Fibroblast of skin of right biceps (primary cell): ENCODE data around the gene C14orf180.
"Not testable (repeated sequence)": the region's sequence is repeated elsewhere in the genome, so short reads cannot be mapped to it uniquely, and the experiment has no call there.

ENCODE experiments used
- DNase-seq: peaks from one replicate; pipeline ENCODE4 v3.0.0-alpha.2; 2013

C14orf180 gene

DNA sequence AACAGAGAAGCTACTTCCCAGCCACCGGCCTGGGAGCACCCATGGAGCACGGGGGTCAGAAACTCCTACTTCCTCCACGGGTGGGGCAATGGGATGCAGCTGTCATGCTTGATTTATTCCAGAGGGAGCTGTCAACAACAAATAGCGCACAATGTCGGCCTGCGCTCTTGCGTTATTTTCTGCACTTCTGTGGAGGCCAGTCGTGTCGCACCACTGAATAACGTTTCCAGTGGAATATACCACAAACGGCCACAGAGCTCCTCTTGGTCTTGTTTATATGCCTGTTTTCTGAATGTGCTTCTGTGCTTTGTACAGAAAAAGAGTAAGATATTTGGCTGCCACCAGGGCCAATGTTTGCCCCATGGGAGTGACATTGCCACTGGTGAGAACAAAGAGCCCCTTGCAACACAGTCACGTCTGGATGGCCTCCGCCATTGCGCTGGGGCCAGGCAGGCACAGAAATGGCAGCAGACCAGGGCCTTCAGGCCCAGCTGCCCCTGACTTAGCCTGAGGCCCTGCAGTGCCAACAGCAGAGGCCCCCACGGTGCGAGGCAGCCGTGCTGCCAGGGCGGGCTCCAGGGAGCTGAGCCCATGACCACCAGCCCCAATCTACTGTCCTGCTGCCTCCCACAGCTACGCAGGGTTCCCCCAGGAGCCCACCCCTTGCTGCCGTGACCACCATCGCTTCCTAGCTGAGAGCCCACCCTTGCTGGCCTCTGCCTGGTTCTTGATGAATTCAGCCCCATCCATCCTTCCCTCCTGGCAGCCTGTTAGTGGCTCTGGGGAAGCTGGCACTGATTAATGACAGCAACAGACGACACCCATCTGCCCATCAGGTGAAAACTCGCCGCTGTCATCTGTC lies 53.9 kb downstream of the C14orf180 start:
- no peak for DNase-seq

DNA sequence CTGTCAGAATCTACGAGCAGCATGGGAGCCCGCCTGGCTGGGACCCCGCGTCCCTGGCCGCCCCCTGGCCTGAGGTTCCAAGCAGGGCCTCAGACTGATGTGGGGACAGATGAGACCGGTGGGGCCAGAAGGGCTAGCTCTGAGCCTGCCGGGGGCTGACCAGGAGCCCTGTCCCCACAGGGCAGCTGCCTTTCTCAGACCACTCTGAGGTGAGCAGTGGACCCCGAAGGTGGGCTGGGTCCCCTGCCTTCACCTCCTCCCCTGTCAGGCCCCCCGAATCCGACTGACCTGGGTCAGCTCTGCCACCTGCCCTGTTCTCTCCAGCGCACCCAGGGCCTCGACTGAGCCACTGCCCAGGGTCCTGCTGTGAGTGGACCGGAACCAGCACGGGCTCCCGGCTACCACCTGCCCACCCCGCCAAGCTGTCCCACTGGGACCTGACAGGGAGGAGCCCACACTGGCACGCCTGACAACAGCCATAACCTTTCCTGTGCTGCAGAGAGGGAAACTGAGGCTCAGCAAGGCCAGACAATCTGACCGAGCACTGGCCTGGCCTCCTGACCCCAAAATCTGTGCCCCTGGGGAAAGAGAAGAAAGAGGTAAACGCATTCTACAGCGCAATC lies 54.7 kb downstream of the C14orf180 start:
- DNase-seq = no peak

DNA sequence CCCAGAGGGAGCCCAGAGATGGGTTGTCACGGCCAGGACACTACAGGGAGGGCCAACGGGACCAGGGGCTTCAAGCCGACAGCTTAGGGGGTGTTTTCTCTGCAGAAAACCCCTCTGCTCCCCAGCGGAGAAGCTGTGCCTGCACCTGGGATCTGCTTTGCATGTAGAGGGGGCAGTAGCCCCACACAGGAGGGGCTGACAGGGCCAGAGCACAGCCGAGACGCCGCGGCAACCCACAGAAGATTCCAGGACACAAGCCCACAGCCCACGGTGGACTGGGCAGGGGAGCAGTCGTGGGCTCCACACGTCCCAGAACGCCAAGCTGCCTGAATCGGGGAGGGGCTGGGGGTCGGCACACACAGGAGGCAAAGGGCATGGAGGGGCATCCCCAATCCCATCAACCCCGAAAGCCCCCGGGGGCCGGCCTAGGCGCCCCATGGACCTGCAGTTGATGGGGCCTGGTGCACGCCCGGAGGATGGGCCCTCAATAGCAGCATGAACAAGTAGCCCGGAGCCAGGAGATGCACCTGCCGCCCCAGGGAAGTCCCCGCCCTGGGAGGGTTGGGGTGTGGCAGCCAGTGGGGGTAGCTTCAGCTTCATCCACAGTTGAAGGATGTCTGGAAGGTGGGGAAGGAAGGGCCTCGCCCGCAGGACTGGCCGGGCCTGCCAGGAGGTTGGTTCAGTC lies 55.5 kb downstream of the C14orf180 start:
- DNase-seq = no peak

DNA sequence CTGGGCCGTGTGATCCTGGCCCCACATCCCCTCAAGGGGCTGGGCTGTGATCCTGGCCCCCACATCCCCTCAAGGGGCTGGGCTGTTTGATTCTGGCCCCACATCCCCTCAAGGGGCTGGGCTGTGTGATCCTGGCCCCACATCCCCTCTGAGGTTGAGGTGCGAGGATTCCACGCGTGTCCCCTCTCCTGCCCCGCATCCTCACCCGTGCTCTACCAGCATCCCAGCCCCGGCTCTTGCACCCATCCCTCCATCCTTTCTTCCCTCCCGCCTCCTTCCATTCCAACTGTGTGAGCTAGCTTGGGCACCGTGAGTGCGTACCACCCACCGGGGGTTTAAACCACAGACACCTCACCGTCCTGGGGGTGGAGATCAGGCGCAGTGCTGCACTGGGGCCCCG lies 56.2 kb downstream of the C14orf180 start:
- DNase-seq = no peak

DNA sequence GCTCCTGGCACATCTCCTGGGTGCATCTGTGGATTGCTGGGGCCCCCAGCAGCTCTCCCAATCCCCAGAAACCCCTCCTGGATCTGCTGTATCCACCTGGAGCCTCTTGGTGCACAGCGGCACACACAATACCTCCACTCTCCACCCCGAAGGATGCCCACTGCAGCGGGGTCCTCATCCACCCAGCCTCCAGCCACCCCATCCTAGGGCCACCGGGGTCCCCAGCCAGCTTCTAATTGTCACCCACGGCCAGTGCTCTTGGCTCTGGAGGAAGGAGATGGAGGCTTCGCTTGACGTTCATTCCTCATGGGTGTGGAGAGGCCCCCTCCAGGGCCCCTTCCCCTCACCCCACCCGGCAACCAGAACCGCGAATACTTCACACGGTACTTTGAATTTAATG lies 56.6 kb downstream of the C14orf180 start:
- no peak for DNase-seq

DNA sequence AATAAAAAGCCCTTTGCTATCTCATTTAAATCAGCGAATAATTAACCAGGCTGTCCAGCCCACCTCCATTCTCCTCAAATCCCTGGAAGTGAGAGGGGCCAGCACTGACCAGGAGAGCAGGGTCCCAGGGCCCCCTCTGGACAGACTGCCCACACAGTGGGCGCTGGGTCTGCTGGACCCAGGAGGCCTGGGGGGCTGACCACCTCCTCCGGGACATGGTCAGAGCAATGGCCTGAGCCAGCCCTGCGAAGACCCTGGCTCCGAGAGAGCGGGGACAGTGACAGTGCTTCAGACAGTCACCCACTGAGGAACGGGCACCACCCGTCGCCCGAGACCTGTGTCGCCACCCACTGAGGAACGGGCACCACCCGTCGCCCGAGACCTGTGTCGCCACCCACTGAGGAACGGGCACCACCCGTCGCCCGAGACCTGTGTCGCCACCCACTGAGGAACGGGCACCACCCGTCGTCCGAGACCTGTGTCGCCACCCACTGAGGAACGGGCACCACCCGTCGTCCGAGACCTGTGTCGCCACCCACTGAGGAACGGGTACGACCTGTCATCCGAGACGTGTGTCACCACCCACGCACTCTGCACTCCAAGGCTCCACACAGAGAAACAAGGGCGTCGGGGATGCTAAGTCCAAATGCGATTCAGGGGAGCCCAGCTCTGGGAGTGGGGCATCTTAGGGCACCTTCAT lies 57.4 kb downstream of the C14orf180 start:
- DNase-seq = not testable (repeated sequence)

DNA sequence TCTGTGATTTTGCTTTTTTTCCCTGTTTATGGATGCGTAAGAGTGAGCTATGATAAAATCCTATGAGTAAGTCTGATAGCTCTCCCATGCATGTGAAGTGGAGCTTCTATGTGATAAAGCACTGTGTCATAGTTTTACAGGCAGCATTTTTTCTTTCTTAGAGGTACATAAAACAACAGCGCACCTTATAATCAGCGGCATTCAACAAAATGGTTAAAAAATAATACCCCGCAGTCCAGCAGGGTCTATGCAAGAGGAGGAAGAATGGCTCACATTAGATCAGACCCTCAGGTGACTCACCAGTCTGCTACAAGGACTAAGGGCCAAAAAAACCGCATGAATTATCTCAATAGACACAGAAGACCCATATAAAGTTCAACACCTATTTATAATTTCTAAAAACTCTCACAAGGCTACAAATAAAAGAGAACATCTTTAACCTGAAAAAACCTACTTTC lies 58.0 kb downstream of the C14orf180 start:
- DNase-seq = no peak

DNA sequence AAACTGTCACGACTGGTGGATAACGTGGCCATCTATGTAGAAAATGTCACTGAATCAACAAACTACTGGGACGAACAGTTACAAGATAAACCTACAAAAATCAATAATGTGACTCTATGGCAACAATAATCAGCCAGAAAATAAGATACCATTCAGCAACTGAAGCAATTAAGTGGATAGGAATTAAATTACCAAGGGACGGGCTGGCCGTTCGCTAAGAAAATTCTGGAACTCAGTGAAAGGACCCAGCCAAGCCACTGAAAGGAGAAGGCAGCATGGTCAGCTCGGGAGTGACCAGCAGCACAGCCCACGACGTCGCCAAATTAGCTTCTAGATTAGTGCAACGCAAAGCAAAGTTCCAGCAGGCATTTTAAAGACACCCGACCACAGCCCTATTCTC lies 58.6 kb downstream of the C14orf180 start:
- no peak for DNase-seq

DNA sequence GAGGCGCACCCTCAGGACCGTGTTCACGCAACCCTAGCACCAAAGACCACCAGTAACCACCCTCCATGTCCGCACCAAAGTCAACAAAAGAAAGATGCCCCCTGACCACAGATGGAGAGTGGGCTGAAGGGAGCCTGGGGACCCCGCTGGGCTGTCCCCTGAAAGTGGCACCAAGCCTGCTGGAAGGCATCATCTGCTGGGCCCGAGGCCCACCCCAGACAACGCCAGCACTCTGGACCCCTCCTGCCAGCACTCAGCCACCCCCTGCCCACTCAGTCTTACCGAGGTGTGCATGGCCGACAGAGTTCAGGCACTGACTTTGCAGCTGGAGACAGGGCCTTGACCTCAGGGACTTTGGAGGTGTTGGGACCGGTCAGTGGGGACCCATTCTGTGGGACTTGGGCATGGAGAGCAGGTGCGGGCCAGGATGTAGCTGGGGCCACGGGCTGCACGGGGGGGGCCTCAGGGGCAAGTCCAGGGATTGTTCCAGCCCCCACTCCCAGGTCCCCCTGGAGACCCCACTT lies 59.4 kb downstream of the C14orf180 start:
- no peak for DNase-seq

DNA sequence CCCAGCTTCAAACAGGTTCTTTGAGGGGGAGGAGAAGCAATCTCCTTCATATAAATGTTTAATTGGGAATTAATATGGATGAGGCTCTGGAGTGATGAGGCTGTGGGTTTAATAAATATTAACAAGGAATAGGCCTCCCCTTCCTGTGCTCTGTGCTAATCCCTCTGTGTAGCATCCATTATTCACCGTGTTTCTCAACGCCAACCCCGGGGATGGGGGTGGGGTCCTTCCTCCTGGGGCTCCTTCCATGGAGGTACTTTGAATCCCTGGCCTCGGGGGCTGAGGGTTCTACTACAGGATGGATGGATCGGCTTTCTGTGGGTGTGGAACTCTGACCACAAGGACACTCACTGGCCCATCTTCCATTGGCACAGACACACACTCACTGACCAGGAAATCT lies 59.9 kb downstream of the C14orf180 start:
- no peak for DNase-seq
